CD4-positive, alpha-beta T cell treated with Interferon gamma for 1 hour (primary cell): ENCODE results near the gene HERC3.
A peak's percentile ranks its signal among the peaks of the same experiment; 100 is the strongest.

Source experiments
- DNase-seq: peaks from one replicate; pipeline ENCODE4 v3.0.0-alpha.2; 2020

Gene HERC3

GRCh38 chr4:88661739-88662138 is 69.5 kb downstream of the HERC3 start:
- DNase-seq: no peak

DNA sequence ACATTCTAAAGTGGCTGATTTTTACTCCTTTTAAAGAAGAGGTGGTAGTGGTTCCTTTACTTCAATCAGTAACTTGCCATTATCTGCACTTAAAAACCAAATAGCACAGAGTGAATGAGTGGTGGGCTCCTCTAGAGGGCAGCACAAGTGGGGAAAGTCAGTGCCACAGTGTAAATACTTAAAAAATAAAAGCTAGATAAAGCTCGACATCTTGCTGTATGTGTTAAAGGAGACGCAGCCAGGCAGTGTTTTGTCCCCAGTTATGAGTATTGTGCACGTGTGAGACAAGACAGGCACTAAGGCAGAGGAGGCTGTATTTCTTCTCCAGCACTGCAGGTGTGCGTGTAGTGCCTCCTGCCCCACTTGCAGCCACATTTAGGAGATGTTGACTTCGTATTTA is 80.7 kb downstream of the HERC3 start:
- DNase-seq: peak; percentile 4

DNA sequence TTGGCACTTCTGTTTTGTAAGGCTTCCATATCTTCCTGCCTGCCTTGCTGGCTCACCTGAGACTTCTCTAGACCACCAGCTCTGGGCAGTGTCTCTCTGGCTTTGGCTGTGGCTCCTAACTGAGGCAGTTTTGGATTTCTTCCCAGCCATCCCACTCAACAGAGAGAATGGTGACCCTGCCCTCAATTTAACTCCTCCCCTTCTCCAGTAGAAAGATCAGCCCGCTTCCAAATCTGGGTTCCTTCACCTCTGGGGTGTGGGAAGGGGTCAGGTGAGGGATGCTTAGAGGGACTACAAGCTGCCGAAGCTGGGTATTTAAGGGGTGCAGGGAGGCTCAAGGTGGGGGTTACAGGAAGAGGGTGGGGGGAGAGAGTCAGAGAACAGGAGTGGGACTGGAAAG is 81.6 kb downstream of the HERC3 start:
- DNase-seq: no peak

- no peak for DNase-seq
Measured at GRCh38 chr4:88674565-88674964, 82.3 kb downstream of the HERC3 start.

- no peak for DNase-seq
Measured at GRCh38 chr4:88674979-88675378, 82.7 kb downstream of the HERC3 start.

GRCh38 chr4:88675543-88675942 is 83.3 kb downstream of the HERC3 start:
- DNase-seq: no peak

- no peak for DNase-seq
Measured at GRCh38 chr4:88681209-88681608, 88.9 kb downstream of the HERC3 start.

- no peak for DNase-seq
Measured at GRCh38 chr4:88690355-88690754, 98.1 kb downstream of the HERC3 start.

DNA sequence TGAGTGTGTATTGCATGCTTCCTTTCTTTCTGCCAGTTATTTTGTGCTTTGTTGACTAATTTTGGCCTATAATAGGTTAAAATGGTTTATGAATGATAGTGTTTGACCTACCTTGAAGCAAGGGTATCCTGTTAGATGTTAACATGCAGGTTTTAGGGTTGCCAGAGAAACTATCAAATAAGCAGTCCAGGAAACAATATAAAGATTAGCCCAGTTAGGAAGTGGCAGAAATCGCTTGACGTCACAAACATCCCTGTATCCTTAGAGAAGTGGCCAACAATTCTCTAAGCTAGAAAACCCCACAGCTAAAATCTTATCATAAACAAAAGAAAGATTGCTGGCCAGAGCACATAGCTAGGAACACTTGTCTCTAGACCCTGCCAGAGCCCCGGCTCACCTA is 101.5 kb downstream of the HERC3 start:
- DNase-seq: no peak

DNA sequence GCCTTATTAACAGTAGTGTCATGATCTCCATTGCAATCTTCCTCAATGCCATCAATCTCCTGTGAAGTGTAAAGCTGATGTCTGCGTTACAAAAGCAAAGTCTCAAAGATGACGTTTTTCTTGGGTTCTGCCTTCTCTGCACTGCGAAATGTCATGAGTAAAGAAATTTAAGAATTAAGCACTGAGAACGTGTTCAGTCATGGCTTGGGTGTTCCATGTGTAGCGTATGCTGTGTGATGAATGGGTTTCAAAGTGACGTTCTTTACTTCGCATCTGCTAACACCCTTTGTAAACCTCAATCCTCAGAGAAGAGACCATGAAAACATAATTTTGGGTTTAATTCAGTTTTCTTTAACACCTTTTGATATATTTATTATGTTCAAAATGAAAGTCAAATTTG is 104.3 kb downstream of the HERC3 start:
- no peak for DNase-seq

DNA sequence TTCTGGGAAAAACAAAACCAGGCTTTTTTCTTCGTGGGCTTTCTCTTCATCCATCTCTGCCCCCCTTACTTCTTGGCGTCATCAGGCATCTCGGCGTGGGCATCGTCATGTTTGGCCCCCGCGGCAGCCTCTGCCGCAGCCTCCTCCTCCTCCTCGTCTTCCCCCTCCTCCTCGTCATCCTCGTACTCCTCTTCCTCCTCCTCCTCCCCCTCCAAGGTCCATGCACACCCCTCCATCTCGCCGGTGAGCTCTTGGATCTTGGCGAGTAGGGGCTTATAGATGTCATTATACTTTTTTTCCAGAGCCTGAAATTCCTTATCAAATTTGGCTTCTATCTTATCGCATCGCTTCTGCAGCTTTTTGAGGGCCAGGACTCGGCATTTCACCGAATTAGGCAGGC is 104.9 kb downstream of the HERC3 start:
- DNase-seq: peak; percentile 40

DNA sequence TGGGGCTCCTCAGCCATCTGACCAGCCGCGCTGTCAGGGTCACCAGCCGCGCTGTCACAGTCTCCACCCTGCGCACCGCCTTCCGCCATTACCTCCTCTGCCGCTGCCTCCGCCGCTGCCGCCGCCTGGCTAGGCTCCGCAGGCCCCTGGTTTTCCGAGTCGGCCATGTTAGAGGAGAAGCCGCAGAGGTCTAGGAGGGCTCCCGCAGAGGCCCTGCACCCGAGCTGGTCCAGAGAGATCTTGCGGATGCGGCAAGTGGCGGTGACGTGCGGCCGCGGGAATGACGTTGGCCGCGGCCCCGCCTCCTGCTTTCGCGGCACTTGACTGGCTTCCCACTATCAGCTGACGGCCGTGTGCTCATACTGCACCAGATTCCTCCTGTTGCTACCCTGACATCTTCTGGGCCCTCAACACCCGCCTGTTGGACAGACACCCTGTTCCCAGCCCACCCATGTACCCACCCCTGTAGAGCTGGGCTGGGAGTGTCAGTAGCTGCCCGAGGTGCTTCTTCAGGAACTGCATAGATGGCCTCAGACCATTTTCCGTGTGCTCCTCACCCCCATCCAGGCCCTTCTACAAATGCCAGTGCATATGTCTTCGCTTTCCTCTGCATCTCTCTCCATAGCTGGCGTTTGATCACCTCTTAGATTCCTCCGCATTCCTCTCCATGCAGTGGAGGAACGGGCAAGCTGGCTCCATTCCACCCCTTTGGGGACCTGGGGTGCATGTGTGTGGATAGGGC is 105.5 kb downstream of the HERC3 start, which contains the start of gene NAP1L5:
NAP1L5 (minus strand) TSS at position 242 of the 742 bp plus-strand sequence; CDS start at position 167, 75 bp downstream.
- DNase-seq: peak; percentile 83

GRCh38 chr4:88698519-88698918 is 106.2 kb downstream of the HERC3 start:
- no peak for DNase-seq

- DNase-seq: no peak
Measured at GRCh38 chr4:88702782-88703181, 110.5 kb downstream of the HERC3 start.

GRCh38 chr4:88705223-88705622 is 112.9 kb downstream of the HERC3 start:
- DNase-seq: no peak

DNA sequence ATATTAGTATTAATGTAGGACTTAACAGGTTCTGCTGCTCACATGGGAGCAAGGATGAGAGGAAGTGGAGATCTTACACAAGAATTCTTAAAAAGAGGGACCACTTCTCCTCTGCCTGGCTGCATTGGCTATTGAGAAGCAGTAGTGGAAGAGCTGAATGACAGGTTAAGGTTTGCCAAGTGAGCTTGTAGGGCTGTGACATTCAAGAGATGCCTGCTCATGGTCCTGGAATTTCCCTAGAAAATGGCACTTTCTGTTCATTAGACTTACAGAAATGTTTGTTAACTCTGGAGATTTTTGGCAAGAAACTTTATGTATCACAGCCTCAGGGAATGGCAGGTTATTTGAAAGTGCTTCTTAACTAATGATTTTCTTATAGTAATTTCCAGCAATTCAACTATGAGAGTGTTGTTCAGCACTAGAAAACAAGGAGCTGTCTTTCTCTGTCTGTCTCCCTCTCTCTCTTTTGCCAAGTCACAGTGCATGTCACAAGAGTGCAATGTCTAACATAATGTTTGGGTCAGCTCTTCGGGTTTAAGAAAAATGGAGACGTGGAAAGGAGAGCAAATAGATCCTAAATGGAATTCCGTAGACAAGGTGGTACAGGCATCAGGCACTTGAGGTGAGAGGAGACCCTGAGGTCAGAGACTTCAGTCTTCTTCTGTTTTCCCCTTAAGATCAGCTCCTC is 113.7 kb downstream of the HERC3 start:
- no peak for DNase-seq

DNA sequence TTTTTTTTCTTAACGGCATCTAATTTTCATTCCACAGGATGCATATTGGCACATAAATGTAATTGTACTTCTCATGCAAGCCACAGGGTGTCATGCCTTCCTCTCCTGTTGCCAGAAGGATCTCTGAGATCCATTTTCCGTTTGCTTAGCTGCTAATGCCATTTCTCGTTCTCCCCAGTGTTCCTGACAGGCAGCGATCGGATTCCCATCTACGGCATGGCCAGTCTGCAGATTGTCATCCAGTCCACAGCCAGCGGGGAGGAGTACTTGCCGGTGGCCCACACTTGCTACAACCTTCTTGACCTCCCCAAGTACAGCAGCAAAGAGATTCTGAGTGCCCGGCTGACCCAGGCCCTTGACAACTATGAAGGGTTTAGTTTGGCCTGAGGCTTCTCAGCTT is 114.3 kb downstream of the HERC3 start:
- no peak for DNase-seq

- no peak for DNase-seq
Measured at GRCh38 chr4:88709989-88710388, 117.7 kb downstream of the HERC3 start.

DNA sequence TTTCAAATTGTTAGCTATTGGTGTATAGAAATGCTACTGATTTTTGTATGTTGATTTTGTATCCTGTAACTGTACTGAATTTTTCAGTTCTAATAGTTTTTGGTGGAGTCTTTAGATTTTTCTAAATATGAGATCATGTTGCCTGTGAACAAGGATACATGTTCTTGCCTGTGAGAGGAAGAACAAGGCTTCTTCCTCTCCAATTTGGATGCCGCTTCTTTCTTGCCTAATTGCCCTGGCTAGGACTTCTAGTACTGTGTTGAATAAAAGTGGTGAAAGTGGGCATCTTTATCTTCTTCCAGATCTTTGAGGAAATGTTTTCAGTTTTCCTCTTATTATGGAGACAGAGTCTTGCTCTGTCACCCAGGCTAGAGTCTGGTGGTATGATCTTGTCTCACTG is 121.5 kb downstream of the HERC3 start:
- DNase-seq: no peak

DNA sequence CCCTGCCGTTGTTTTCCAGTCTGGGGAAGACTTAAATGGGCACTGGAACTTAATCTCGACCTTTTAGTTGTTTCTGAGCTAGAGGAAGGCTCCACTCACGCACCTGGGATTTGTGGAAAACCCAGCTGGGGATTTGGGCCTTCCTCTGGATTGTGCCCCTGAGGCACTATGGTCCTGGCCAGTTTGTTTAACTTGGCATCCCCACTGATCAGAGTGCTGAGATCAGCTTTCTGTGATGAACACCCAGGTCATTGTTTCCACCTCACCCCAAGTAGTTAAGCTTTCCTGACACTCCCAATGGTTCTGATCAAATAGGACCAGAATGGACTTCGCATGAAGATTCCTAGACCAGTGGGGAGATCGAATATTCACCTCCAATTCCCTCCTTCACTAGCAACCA is 125.8 kb downstream of the HERC3 start:
- no peak for DNase-seq

DNA sequence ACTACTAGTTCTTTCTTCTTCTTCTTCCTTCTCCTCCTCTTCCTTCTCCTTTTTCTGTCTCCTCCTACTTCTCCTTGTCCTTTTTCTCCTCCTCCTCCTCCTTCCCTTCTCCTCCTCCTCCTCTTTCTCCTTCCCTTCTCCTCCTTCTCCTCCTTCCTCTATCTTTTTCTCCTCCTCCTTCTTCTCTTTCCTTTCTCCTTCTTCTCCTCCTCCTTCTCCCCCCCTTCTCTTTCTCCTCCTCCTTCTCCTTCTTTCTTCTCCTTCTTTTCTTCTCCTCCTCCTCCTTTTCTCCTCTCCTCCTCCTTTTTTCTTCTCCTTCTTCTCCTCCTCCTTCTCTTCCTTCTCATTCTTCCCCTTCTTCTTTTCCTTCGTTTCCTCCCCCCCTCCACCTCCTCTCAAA is 127.1 kb downstream of the HERC3 start:
- DNase-seq: no peak

DNA sequence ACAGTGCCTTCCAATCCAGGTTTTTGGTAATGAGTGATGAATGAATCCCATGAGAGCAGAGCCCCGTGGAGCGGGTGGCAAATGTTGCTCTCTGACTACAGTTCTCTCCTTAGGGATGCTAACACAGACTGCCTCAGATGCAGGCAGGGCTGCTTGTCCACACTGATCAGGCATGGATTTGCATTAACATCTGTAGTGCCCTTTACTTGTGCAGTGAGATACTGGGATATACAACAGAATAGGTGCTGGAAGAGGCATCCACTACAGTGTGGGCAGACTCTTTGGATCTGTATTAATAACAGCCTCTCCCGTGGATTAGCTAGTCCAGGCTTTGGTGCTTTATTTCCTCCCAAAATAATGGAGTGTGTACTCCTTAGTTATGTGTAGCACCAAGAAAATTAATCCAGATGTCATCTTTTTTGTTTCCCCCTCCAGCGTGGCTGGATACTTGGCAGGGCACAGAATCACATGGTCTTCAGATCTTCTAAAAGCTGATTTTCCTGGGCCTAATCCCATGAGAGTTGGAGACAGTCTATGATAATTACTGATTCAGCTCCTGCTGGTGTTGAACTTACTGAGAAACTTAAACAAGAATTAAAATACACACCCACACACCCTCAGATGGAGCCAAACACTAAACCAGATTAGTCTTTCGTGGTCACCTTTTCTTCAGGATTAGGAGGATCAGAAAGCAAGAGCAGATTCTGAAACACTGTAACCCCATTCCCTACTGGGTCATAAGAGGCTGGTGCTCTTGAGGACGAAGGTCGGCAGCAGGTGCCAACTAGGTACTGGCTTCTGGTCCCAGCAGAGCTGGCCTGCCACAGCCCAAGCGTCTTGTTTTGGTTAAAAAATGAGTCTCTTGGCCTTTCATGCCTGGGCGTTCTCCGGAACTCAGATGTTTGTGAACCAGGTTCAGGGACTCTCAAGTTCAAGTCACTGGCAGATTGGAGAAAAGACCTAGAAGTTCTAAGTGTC is 128.5 kb downstream of the HERC3 start:
- DNase-seq: no peak

DNA sequence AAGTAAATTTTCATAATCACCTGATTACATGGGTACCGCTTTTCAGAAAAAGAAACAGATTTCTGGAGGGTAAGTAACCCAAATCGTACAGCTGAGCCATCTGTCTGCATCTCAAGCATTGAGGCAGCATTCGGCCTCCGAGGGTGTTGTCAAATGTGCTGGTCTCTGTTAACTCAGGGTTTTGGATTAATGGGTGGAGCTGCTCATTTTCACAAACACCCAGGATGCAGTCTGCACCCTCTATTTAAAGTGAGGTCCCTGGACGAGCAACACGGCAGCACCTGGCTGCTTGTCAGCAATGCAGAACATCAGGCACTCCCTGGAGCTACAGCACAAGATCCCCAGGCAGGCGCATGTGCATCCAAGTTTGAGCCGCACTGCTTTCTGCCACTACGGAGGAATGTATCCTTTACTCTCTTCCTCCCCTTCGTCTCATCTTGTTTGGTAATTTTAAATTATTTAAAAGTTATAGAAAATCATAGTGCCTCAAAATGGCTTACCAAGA is 130.0 kb downstream of the HERC3 start:
- no peak for DNase-seq
